GM12891 (cell line): Measurements from ENCODE around the gene RAD9A.

ENCODE experiments used
- PAX5 ChIP-seq: IDR thresholded peaks from 2 replicates; pipeline ENCODE4 v1.6.1; 2011; ENCODE audit warnings: low read length, moderate library complexity, mild to moderate bottlenecking; ENCODE audit not compliant: insufficient read depth, severe bottlenecking
- POLR2A ChIP-seq: IDR thresholded peaks from 2 replicates; pipeline ENCODE4 v1.6.1; 2011; ENCODE audit warnings: low read depth, low read length, control low read depth
- POLR2AphosphoS5 ChIP-seq: IDR thresholded peaks from 2 replicates; pipeline ENCODE4 v1.6.1; 2011; ENCODE audit warnings: low read depth, low read length, control low read depth
- TAF1 ChIP-seq: IDR thresholded peaks from 2 replicates; pipeline ENCODE4 v1.6.1; 2011; ENCODE audit warnings: low read depth, low read length, control low read depth

DNA sequence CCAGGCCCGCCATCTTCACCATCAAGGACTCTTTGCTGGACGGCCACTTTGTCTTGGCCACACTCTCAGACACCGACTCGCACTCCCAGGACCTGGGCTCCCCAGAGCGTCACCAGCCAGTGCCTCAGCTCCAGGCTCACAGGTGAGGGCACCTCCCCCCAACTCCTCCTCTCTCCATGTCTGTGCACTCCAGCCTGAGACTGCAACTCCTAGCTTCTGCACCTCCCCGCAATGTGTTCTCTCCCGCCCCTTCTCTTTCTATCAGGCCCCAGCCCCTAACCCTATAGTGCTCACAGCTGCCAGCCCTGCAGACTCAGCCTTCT lies 4.4 kb downstream of the RAD9A start:
- TF ChIP-seq TAF1 (no peak), POLR2A (no peak), POLR2AphosphoS5 (no peak), PAX5 (no peak)
